SK-N-SH treated with all-trans-retinoic acid at 6 μM for 48 hours (cell line): ENCODE results near the gene LENG1.

Experiments
- ARNTL ChIP-seq: fragments of 450-650 bp; formaldehyde crosslinking; IDR thresholded peaks from 2 replicates; pipeline ENCODE4 v1.5.0; 2020; ENCODE audit warnings: low read depth, mild to moderate bottlenecking, moderate library complexity, borderline replicate concordance
- CREB5 ChIP-seq: fragments of 250-450 bp; sonication (Bioruptor Pico); IDR thresholded peaks from 2 replicates; pipeline ENCODE4 v1.5.1; 2020; ENCODE audit warnings: low read depth, mild to moderate bottlenecking, moderate library complexity
- CSRNP3 ChIP-seq: fragments of 250-450 bp; sonication (Bioruptor Pico); IDR thresholded peaks from 2 replicates; pipeline ENCODE4 v1.5.1; 2021; ENCODE audit warnings: mild to moderate bottlenecking, moderate library complexity
- ISL1 ChIP-seq: fragments of 250-450 bp; sonication (Bioruptor Pico); IDR thresholded peaks from 2 replicates; pipeline ENCODE4 v2.1.2; 2022; ENCODE audit warnings: mild to moderate bottlenecking, moderate library complexity
- PATZ1 ChIP-seq: fragments of 250-450 bp; sonication (Bioruptor Pico); IDR thresholded peaks from 2 replicates; pipeline ENCODE4 v1.8.0; 2020; ENCODE audit warnings: mild to moderate bottlenecking, moderate library complexity, borderline replicate concordance
- POU6F1 ChIP-seq: fragments of 250-450 bp; sonication (Bioruptor Pico); IDR thresholded peaks from 2 replicates; pipeline ENCODE4 v1.8.0; 2021; ENCODE audit warnings: low read depth, mild to moderate bottlenecking, moderate library complexity, borderline replicate concordance
- SNAI2 ChIP-seq: fragments of 250-450 bp; sonication (Bioruptor Pico); IDR thresholded peaks from 2 replicates; pipeline ENCODE4 v1.5.0; 2020; ENCODE audit warnings: mild to moderate bottlenecking, moderate library complexity
- TCF4 ChIP-seq: fragments of 250-450 bp; sonication (Bioruptor Pico); IDR thresholded peaks from 2 replicates; pipeline ENCODE4 v1.8.0; 2021; ENCODE audit warnings: mild to moderate bottlenecking, moderate library complexity, borderline replicate concordance
- ZC3H10 ChIP-seq: fragments of 250-450 bp; sonication (Bioruptor Pico); IDR thresholded peaks from 2 replicates; pipeline ENCODE4 v1.5.1; 2021; ENCODE audit warnings: mild to moderate bottlenecking, moderate library complexity
- ZFP3 ChIP-seq: fragments of 250-450 bp; sonication (Bioruptor Pico); IDR thresholded peaks from 2 replicates; pipeline ENCODE4 v1.5.0; 2020; ENCODE audit warnings: mild to moderate bottlenecking, moderate library complexity

GRCh38 chr19:54121259-54121658 is 38.3 kb downstream of the LENG1 start:
- TF ChIP-seq PATZ1, result no peak
- no peak for TF ChIP-seq CREB5 (CRISPR knock-in tag)
- no peak for TF ChIP-seq TCF4 (CRISPR knock-in tag)
- no peak for TF ChIP-seq ARNTL (CRISPR knock-in tag)
- no peak for TF ChIP-seq ISL1 (CRISPR knock-in tag)
- TF ChIP-seq CSRNP3 (CRISPR knock-in tag), result no peak
- TF ChIP-seq ZC3H10 (CRISPR knock-in tag), result no peak
- TF ChIP-seq ZFP3 (CRISPR knock-in tag), result no peak
- no peak for TF ChIP-seq SNAI2 (CRISPR knock-in tag)
- no peak for TF ChIP-seq POU6F1
